Gastroesophageal sphincter (tissue), 3 donors: ENCODE data around the gene ATP8B3.

Experiments used
- CTCF ChIP-seq, 4 experiments: fragments of 200-600 bp in 2 of 4; fragments of 450-650 bp in 2 of 4; sonication (generic) in 1 of 4; IDR thresholded peaks; one replicate each; pipeline ENCODE4 v1.5.1; 2017 to 2019; ENCODE audit warnings: antibody characterized with exemption in 4 of 4, mild to moderate bottlenecking in 2 of 4, moderate library complexity in 2 of 4
- POLR2A ChIP-seq, 2 donors: fragments of 450-650 bp; IDR thresholded peaks; one replicate each; pipeline ENCODE4 v1.6.1; 2017; ENCODE audit warnings: antibody characterized with exemption in 2 of 2, mild to moderate bottlenecking in 2 of 2, moderate library complexity in 1 of 2
- POLR2AphosphoS5 ChIP-seq: sonication (generic); formaldehyde crosslinking; IDR thresholded peaks from one replicate; pipeline ENCODE4 v1.6.1; 2017; ENCODE audit warnings: antibody characterized with exemption

- TF ChIP-seq CTCF (IDR thresholded peaks at IDR 0.05) (no peak), POLR2A (IDR thresholded peaks at IDR 0.05) (no peak), POLR2AphosphoS5 (no peak)
Measured at GRCh38 chr19:1847348-1847683, 35.2 kb upstream of the ATP8B3 start.
